HUES64 (cell line): ENCODE measurements around the gene RBMS3.

ENCODE experiments used
- H3K27ac ChIP-seq: 2 replicates; pipeline ENCODE4 v1.7.0; 2013; ENCODE audit warnings: low read depth, low read length, inconsistent platforms
- H3K27me3 ChIP-seq: 2 replicates; pipeline ENCODE4 v1.6.1; 2013; ENCODE audit warnings: mild to moderate bottlenecking, low read length; ENCODE audit not compliant: insufficient read depth
- H3K36me3 ChIP-seq: 2 replicates; pipeline ENCODE4 v1.6.1; 2013; ENCODE audit warnings: mild to moderate bottlenecking, low read length; ENCODE audit not compliant: insufficient read depth
- H3K4me1 ChIP-seq: 2 replicates; pipeline ENCODE4 v1.6.1; 2013; ENCODE audit warnings: mild to moderate bottlenecking, low read length, moderate library complexity; ENCODE audit not compliant: insufficient read depth
- H3K4me3 ChIP-seq: 2 replicates; pipeline ENCODE4 v1.5.1; 2013; ENCODE audit warnings: mild to moderate bottlenecking, low read length, moderate library complexity
- H3K9ac ChIP-seq: 2 replicates; pipeline ENCODE4 v1.6.1; 2013; ENCODE audit warnings: mild to moderate bottlenecking, low read depth, low read length
- H3K9me3 ChIP-seq: 2 replicates; pipeline ENCODE4 v1.6.1; 2013; ENCODE audit warnings: low read depth, low read length; ENCODE audit not compliant: insufficient read depth
- WGBS: fragments of 150-250, 120-280 bp; methylation state at CpG from one replicate; pipeline ENCODE4 v1.1.7; 2013; ENCODE audit warnings: missing lambda C conversion rate; 5-methylcytosine and 5-hydroxymethylcytosine counted together

RBMS3 gene

DNA sequence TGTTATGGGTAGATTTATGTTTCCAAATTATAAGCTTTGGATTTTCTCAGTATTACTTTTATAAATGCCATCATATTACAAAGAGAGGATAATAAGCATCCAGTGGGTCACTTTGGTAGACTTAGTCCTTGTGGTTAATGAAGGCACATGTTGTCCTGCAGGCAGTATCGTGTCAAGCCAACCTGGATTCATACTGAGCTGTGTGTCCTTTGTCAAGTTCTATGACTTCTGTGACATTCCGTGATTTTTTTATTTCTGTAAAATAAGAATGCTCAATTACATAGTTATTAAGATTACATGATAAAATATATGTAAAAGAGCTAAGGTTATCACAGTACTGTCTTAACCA, 257.7 kb downstream of the RBMS3 start:
- H3K36me3 ChIP-seq: no peaks in the 10 kb centered on the region
- 96% methylated on average over 1 of the region's 2 CpGs for WGBS
- H3K9me3 ChIP-seq: no peaks in the 10 kb centered on the region
- peaks cover 5% of the 10 kb centered on the region; the same call in 1 of the 2 replicates for H3K4me1 ChIP-seq
- H3K4me3 ChIP-seq: no peak overlapping the region
- H3K27me3 ChIP-seq: no peaks in the 10 kb centered on the region
- no peak overlapping the region for H3K9ac ChIP-seq
- H3K27ac ChIP-seq: no peak overlapping the region

DNA sequence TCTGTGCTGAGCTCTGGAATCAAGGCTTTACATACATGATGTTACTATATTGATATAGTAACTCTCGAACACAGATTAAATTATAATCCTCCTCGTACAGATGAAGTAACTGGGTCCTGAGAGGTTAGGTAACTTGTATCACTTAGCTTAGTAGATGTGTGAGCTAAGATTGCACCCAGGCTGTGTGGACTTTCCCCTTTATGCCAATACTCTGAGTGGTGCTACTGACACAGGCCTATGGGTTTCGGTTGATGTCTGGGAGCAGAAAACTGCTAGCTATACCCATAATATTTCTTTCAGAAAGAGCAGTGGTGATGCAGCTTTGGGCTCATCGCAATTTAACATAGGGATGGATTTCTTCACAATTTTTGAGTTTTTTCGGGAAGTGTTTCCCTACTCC, 259.7 kb downstream of the RBMS3 start:
- Histone ChIP-seq H3K27ac (no peak overlapping the region), H3K9ac (no peak overlapping the region), H3K4me1 (no peaks in the 10 kb centered on the region), H3K27me3 (no peaks in the 10 kb centered on the region), H3K4me3 (no peak overlapping the region), H3K9me3 (no peaks in the 10 kb centered on the region), H3K36me3 (no peaks in the 10 kb centered on the region)
- 100% methylated on average over 4 of the region's 5 CpGs for WGBS

DNA sequence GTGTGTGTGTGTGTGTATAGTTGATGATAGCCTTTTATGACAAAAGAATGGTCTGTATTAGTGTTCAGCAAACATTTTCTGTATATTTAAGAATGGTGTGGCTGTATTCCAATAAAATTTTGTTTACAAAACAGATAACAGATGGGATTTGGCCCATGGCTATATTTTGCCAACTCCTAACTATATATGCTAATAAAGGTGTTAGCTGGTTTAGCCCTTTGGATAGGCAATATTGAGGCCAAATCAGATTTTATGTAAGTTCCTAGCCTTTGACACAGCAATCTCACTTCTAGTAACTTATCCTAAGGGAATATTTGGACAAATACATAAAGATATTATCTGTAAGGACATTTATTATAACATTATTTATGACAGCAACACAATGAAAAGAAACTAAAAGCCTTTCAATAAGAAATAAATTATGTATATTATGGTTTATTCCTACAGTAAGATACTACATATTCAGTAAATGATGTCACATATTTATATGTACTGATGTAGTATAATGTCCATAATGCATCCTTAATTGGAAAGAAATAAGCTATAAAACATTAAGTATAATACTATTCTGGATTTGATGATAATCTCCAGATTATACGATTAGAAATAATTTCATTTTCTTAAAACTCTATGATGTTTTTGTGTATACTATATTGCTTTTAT, 264.0 kb downstream of the RBMS3 start:
- Histone ChIP-seq H3K27me3 (no peaks in the 10 kb centered on the region), H3K36me3 (no peaks in the 10 kb centered on the region), H3K9me3 (no peaks in the 10 kb centered on the region), H3K9ac (no peak overlapping the region), H3K4me3 (no peak overlapping the region), H3K4me1 (no peaks in the 10 kb centered on the region), H3K27ac (no peak overlapping the region)
- WGBS: no CpG with 5 or more reads among the region's 1 CpG

DNA sequence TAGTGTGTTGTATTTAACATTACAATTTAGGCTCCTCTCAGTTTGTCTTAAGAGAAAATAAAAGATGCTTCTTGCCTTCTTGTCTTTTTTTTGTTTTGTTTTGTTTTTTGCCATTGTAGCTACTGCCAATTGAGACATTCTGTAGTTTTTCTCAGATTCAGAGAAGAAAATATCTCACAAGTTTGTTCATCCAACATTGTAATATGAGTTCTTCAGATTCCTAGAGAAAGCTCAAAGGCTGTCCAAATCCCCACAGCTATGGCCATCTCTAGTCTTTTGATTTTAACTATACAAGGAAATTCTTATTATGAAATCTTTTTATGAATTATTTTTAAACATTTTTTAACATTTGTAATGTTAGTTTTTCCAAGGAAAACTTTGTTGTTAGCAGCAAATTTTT, 264.7 kb downstream of the RBMS3 start:
- Histone ChIP-seq H3K27me3 (no peaks in the 10 kb centered on the region), H3K9me3 (no peaks in the 10 kb centered on the region), H3K36me3 (no peaks in the 10 kb centered on the region), H3K4me1 (no peaks in the 10 kb centered on the region), H3K4me3 (no peak overlapping the region), H3K27ac (no peak overlapping the region), H3K9ac (no peak overlapping the region)

DNA sequence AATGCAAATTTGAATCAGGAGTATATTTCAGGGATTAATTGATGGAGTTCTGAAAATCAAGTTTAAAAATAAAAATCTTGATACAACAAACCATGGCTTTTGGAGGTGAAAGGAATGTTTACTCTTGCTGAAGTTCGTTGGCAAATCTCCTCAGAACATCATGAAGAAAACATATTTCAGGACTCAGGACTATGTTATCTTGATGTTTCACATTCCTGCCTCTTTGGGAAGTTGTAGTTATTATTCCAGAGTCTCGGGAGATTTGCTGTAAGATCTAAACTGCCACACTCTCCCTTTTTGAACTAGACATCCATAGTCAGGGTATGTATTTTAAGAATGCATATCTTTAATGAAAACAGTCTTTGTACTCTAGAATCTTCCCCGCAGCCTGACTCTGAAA, 271.2 kb downstream of the RBMS3 start:
- Histone ChIP-seq H3K9me3 (no peaks in the 10 kb centered on the region), H3K36me3 (no peaks in the 10 kb centered on the region), H3K9ac (no peak overlapping the region), H3K4me1 (no peaks in the 10 kb centered on the region), H3K27me3 (no peaks in the 10 kb centered on the region), H3K4me3 (no peak overlapping the region), H3K27ac (no peak overlapping the region)
- WGBS: 100% methylated on average over 2 of the region's 3 CpGs

DNA sequence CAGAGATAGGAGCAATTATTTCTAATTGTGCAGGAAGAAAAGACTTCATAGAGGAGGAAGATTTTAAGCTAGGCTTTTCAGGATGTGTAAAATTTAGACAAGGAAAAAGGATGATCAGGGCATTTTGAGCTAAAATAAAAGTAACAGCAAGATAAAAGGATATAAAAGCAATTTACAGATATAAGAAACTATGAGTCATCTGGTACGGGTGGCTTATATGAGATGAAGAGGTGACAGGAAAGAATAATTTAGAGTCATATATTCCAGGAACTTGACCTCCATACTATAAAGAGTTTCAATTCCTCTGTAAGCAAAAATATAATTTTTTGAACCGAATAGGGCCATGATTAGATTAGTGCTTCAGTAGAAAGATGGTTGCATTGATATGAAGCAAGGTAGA, 273.7 kb downstream of the RBMS3 start:
- Histone ChIP-seq H3K4me3 (no peak overlapping the region), H3K27ac (no peak overlapping the region), H3K9ac (no peak overlapping the region), H3K27me3 (no peaks in the 10 kb centered on the region), H3K4me1 (no peaks in the 10 kb centered on the region), H3K9me3 (no peaks in the 10 kb centered on the region), H3K36me3 (no peaks in the 10 kb centered on the region)
- 100% methylated on average over 1 of the region's 2 CpGs for WGBS

DNA sequence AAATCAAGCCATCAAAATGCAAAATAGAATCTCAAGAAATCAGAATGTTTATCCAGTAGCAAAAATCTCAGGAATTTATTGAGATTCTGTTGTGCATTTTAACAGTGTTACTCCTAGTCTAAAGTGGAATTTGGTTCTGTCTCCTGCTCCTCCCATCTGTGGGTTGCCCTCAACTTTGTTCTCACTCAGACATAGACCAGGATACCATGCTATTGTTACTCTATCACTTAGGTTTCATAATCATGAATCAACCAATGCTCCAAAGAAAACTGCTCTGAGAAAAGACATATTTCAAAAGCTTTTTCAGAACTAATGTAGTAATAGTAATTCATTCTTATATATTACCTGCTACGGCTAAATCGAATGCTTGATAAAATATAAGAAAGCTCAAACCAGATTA, 274.7 kb downstream of the RBMS3 start:
- Histone ChIP-seq H3K9me3 (no peaks in the 10 kb centered on the region), H3K27me3 (no peaks in the 10 kb centered on the region), H3K9ac (no peak overlapping the region), H3K4me3 (no peak overlapping the region), H3K4me1 (no peaks in the 10 kb centered on the region), H3K36me3 (no peaks in the 10 kb centered on the region), H3K27ac (no peak overlapping the region)
- no CpG with 5 or more reads among the region's 2 CpGs for WGBS

DNA sequence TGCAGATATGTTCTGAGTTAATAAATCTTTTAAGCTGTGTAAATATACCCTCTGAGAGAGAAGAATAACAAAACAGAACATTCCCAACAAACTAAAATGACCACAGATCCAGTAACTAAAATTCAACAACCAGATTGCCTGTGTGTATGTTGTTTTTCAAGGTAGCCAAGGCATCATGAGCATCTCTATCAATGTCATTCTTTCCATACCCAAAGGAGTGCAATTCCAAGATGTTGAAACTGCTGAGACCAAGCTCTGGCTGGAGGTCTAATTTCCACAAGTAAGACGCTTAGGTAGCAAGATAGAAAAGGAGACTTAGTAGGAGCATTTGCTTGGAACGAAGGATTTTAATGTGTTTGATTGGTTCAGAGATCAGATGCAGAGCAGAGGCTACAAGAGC, 276.3 kb downstream of the RBMS3 start:
- H3K27me3 ChIP-seq: no peaks in the 10 kb centered on the region
- H3K9me3 ChIP-seq: no peaks in the 10 kb centered on the region

DNA sequence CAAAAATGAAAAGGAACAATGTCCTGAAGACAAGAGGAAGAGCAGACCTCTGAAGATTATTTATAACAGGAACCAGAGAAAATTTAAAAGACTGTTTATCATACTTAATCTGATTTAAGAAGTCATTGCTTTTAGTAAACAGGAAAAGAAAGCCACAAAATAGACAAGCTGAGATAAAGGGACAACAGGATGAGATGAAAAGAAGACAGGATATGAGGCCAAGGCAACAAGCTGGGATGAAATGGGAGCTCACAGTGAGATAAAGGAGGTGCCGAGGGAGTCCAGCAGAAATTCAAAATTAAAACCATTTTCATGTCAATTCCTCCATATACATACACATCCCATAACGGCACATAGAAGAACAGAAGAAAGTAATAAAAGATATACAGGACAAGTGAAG, 277.0 kb downstream of the RBMS3 start:
- WGBS: no CpG with 5 or more reads among the region's 2 CpGs

More for the DNA sequence above, 276.3 kb downstream of the RBMS3 start:
- Histone ChIP-seq H3K4me3 (no peak overlapping the region), H3K36me3 (no peaks in the 10 kb centered on the region), H3K4me1 (no peaks in the 10 kb centered on the region), H3K27ac (no peak overlapping the region), H3K9ac (no peak overlapping the region)
- 89% methylated on average over 2 of the region's 2 CpGs for WGBS

DNA sequence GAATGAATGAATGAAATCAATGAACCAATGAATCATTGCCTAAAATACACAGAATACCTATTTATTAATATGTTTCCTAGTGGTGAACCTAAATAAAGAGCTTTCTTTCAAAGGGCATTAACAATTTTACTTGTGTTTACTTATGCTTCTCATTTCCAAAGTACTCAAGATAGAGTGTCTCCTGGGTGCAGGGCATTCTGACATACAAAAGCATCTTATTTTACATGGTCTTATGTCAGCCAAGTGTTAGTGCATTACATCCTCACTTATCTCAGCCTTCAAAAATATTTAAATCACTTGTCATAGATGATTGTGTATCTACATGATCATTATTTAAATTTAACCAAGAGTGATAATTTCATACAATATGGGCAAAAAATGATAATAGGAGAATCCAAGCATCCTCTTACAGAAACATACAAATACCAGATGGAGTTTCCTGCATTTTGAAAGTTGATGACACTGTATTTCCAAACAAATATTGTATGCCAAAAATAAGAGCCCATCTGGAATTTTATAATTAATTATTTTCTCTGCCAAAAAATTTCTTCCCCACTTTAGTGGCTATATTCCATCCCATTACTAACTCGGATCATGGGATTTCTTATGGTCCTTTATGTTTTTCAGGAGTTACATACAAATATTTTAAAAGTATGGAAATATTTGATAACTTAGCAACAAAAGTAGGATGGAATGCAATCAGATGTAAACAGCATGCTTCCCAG, 279.0 kb downstream of the RBMS3 start:
- no peaks in the 10 kb centered on the region for H3K9me3 ChIP-seq
- 0 out of 2 replicates have a peak, but pooled peaks cover 2% of the 10 kb centered on the region for H3K4me1 ChIP-seq
- no peaks in the 10 kb centered on the region for H3K27me3 ChIP-seq
- no peak overlapping the region for H3K9ac ChIP-seq
- H3K27ac ChIP-seq: no peak overlapping the region
- no peaks in the 10 kb centered on the region for H3K36me3 ChIP-seq
- no peak overlapping the region for H3K4me3 ChIP-seq
- no CpG with 5 or more reads among the region's 1 CpG for WGBS

More for the DNA sequence above, 277.0 kb downstream of the RBMS3 start:
- H3K9me3 ChIP-seq: no peaks in the 10 kb centered on the region
- H3K9ac ChIP-seq: no peak overlapping the region
- no peak overlapping the region for H3K4me3 ChIP-seq
- H3K27me3 ChIP-seq: no peaks in the 10 kb centered on the region
- no peaks in the 10 kb centered on the region for H3K4me1 ChIP-seq
- H3K36me3 ChIP-seq: no peaks in the 10 kb centered on the region
- no peak overlapping the region for H3K27ac ChIP-seq

DNA sequence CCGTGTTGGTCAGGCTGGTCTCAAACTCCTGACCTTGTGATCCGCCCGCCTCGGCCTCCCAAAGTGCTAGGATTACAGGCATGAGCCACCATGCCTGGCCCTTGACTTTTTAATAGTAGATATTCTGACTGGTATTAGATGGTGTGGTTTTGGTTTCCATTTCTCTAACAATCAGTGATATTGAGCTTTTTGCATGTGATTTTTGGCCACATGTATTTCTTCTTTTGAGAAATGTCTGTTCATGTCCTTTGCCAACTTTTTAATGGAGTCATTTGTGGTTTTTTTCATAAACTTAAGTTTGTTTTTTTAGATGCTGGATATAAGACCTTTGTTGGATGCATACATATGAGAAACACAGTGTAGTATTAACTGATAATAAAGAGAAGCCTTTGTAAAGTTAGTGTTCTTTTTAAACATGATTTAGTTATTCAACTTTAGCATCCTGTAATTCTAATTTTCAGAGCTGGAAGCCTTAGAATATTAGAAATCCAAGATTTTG, 280.8 kb downstream of the RBMS3 start:
- Histone ChIP-seq H3K36me3 (no peaks in the 10 kb centered on the region), H3K4me3 (no peak overlapping the region), H3K9me3 (no peaks in the 10 kb centered on the region), H3K27me3 (no peaks in the 10 kb centered on the region), H3K27ac (no peak overlapping the region), H3K9ac (no peak overlapping the region), H3K4me1 (0 out of 2 replicates have a peak, but pooled peaks cover 4% of the 10 kb centered on the region)
- 98% methylated on average over 4 of the region's 4 CpGs for WGBS
